CD4-positive, CD25-positive, alpha-beta regulatory T cell (primary cell): ENCODE measurements around the gene NLRP6. TPM values are rescaled to one million over a fixed set of nuclear protein-coding genes. Genes with fewer than 3 reads are reported as not detected.
"Not testable (repeated sequence)": the region's sequence is repeated elsewhere in the genome, so short reads cannot be mapped to it uniquely, and the experiment has no call there.

Experiments used
- ATAC-seq, 2 donors: fragments of 150-1000 bp; cut with Tn5 transposase; one replicate each; pipeline ENCODE4 v1.10.0; 2021; ENCODE audit warnings: low read depth in 2 of 2, moderate number of reproducible peaks in 2 of 2, moderate library complexity in 1 of 2
- DNase-seq, 3 donors: peaks; one replicate each; pipeline versions ENCODE4 v3.0.0 to v3.0.0-alpha.2; 2012 to 2022; ENCODE audit warnings: mixed read lengths in 1 of 3
- H3K27ac ChIP-seq: one replicate; pipeline ENCODE4 v1.7.0; 2013; ENCODE audit warnings: mild to moderate bottlenecking, low read length; ENCODE audit not compliant: insufficient read depth, poor library complexity, severe bottlenecking
- H3K27me3 ChIP-seq: one replicate; pipeline ENCODE4 v1.7.0; 2013; ENCODE audit warnings: low read length; ENCODE audit not compliant: control insufficient read depth, insufficient read depth
- H3K36me3 ChIP-seq: one replicate; pipeline ENCODE4 v1.7.0; 2013; ENCODE audit warnings: mild to moderate bottlenecking, low read length, moderate library complexity; ENCODE audit not compliant: control insufficient read depth, insufficient read depth
- H3K4me1 ChIP-seq: 2 replicates; pipeline ENCODE4 v1.7.0; 2013; ENCODE audit warnings: mild to moderate bottlenecking, low read length; ENCODE audit not compliant: insufficient read depth, control insufficient read depth, poor library complexity, severe bottlenecking
- H3K4me3 ChIP-seq: one replicate; pipeline ENCODE4 v1.7.0; 2013; ENCODE audit warnings: low read depth, mild to moderate bottlenecking, low read length, moderate library complexity
- H3K9me3 ChIP-seq, 2 experiments: 1 replicate in 1 of 2; 2 replicates in 1 of 2; pipeline ENCODE4 v1.7.0; 2013; ENCODE audit warnings: low read length in 2 of 2, mild to moderate bottlenecking in 1 of 2, moderate library complexity in 1 of 2; ENCODE audit not compliant: control insufficient read depth in 2 of 2
- H3K27ac Mint-ChIP-seq, 3 donors: one replicate each; pipeline ENCODE4 v1.8.0; 2020 to 2022; ENCODE audit warnings: mild to moderate bottlenecking in 3 of 3, mixed read lengths in 3 of 3, moderate library complexity in 2 of 3
- H3K27me3 Mint-ChIP-seq: one replicate; pipeline ENCODE4 v1.8.0; 2022; ENCODE audit warnings: mild to moderate bottlenecking, mixed read lengths
- H3K36me3 Mint-ChIP-seq: one replicate; pipeline ENCODE4 v1.8.0; 2020; ENCODE audit warnings: mixed read lengths
- H3K4me1 Mint-ChIP-seq, 4 donors: one replicate each; pipeline ENCODE4 v1.8.0; 2020 to 2022; ENCODE audit warnings: mixed read lengths in 4 of 4, mild to moderate bottlenecking in 1 of 4
- H3K4me3 Mint-ChIP-seq, 4 donors: one replicate each; pipeline ENCODE4 v1.8.0; 2020 to 2022; ENCODE audit warnings: mild to moderate bottlenecking in 4 of 4, mixed read lengths in 4 of 4, moderate library complexity in 3 of 4
- H3K9me3 Mint-ChIP-seq, 7 donors: one replicate each; pipeline ENCODE4 v1.8.0; 2020 to 2022; ENCODE audit warnings: mixed read lengths in 7 of 7, mild to moderate bottlenecking in 3 of 7, moderate library complexity in 2 of 7
- polyA plus RNA-seq, 4 donors: library from polyadenylated mRNA; unstranded; fragments of 300-500 nt; fragmentation: Illumina TruSeq; gene quantifications; one replicate each; pipeline ENCODE4 v1.2.3, GENCODE V29; 2021
- total RNA-seq: library from RNA; stranded (reverse); gene quantifications from one replicate; pipeline ENCODE4 v1.2.3, GENCODE V29; 2022

Gene NLRP6
- total and polyA plus RNA-seq, 5 donors from 2014 or later: 0.36 to 4.0 (median 1.8) TPM

DNA sequence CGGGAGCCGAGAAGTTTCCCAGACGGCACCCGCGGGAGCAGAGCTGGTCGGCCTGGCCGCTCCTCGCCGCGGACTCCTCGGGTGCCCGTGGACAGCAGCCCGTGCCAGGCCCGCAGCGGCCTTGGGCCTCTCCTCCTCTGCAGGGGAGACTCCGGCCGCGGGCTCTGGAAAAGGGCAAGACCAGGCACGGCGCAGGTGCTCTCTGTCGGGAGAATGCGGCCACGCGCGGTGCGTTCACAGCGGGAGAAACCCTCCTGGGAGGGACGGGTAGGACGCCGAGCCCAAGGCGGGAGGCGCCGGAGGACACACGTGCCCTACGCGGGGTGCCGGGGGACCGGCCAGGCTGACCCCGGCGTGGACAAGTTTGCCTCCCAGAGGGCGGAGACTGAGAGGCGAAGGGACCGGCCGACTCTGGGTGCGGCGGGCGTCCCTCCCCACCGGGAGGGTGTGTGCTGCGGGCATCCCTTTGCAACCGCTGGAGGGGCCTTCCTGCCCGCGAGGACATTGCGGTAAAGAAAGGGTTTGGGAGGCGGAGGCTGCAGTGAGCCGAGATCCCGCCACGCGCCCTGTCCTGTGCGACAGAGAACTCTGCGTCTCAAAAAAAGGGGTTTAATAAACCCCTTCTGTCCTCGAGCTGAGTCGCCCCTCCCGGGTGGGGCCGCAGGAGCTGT, 38.0 kb downstream of the NLRP6 start:
- Mint-ChIP-seq H3K9me3 (no peaks in the 10 kb centered on the region), H3K27me3 (peaks cover 25% of the 10 kb centered on the region), H3K4me3 (peak overlapping the region; percentile 90 to 96 (median 94)), H3K36me3 (peaks cover 12% of the 10 kb centered on the region), H3K4me1 (peaks cover 6 to 59% (median 25%) of the 10 kb centered on the region in 4 donors), H3K27ac (peak overlapping the region; percentile 94 to 96 (median 95))
- ATAC-seq (no peak), DNase-seq (peak in 1 of 3 donors; percentile 45)
- Histone ChIP-seq H3K9me3 (no peaks in the 10 kb centered on the region), H3K27ac (peak overlapping the region; percentile 84), H3K4me1 (peaks cover 64% of the 10 kb centered on the region), H3K4me3 (peak overlapping the region; percentile 66), H3K27me3 (no peaks in the 10 kb centered on the region), H3K36me3 (no peaks in the 10 kb centered on the region)

DNA sequence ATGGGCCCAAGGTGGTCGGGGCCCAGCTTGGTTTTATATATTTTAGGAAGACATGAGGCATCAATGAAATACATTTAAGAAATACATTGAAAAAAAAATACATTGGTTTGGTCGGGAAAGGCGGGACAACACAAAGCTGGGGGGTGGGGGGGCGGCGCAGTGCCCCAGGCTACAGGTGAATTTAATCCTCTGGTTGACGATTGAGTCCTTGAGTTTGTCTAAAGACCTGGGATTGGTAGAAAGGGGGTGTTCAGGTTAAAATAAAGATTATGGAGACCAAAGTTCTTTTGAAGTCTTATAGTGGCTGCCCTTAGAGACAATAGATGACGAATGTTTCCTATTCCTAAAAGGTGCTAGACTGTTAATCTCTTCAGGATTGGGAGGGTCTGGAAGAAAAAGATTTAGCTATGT, 38.7 kb downstream of the NLRP6 start:
- Mint-ChIP-seq H3K9me3 (no peaks in the 10 kb centered on the region), H3K27ac (peak overlapping the region; percentile 94 to 96 (median 95)), H3K4me3 (peak overlapping the region; percentile 90 to 96 (median 94)), H3K36me3 (peaks cover 12% of the 10 kb centered on the region), H3K27me3 (peaks cover 25% of the 10 kb centered on the region), H3K4me1 (peaks cover 6 to 56% (median 24%) of the 10 kb centered on the region in 4 donors)
- ATAC-seq: no peak
- DNase-seq: no peak
- Histone ChIP-seq H3K4me3 (peak overlapping the region; percentile 66), H3K27me3 (no peaks in the 10 kb centered on the region), H3K36me3 (no peaks in the 10 kb centered on the region), H3K27ac (peak overlapping the region; percentile 84), H3K9me3 (no peaks in the 10 kb centered on the region), H3K4me1 (peaks cover 60% of the 10 kb centered on the region)

DNA sequence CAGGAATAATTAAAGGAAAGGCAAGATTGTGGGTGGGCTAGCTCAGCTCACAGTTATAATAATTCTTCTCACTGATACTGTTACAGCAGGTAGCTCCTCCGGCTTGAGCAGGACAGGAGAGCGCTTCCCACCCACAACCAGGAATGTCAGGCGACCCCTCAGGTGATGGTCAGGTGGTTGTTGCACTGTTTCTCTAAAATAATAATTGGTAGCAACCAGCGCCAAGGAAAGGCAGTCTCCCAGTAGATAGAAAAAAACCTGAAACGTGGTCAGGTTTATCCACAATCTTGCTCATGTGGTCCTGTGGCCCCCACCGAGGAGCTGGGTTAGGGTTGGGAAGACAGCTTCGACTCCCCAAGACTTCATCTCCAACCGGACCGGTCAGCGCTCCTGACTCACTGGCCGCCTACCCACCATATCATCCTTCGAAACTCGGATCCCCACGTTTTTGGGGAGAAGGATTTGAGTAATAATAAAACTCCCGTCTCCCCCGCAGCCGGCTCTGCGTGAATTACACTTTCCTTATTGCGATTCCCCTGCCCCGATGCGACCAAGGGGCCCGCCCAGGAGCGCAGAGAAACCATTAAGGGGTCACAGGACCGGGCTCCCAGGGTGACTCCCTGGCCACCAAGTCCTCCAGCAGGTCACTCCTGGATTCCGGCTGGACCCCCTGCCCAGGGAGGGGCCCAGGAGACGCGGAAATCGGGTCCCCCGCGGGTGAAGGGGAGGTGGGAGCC, 39.6 kb downstream of the NLRP6 start:
- not testable (repeated sequence) for H3K9me3 ChIP-seq, H3K36me3 ChIP-seq, H3K27me3 ChIP-seq, ATAC-seq, DNase-seq, H3K9me3 Mint-ChIP-seq
- H3K27ac Mint-ChIP-seq: peak overlapping the region; percentile 94 to 96 (median 95)
- H3K36me3 Mint-ChIP-seq: peaks cover 12% of the 10 kb centered on the region
- H3K4me3 ChIP-seq: peak overlapping the region; percentile 65
- peak overlapping the region; percentile 84 for H3K27ac ChIP-seq
- peaks cover 6 to 46% (median 18%) of the 10 kb centered on the region in 4 donors for H3K4me1 Mint-ChIP-seq
- peaks cover 25% of the 10 kb centered on the region for H3K27me3 Mint-ChIP-seq
- peaks cover 51% of the 10 kb centered on the region for H3K4me1 ChIP-seq
- H3K4me3 Mint-ChIP-seq: peak overlapping the region; percentile 90 to 96 (median 94)

DNA sequence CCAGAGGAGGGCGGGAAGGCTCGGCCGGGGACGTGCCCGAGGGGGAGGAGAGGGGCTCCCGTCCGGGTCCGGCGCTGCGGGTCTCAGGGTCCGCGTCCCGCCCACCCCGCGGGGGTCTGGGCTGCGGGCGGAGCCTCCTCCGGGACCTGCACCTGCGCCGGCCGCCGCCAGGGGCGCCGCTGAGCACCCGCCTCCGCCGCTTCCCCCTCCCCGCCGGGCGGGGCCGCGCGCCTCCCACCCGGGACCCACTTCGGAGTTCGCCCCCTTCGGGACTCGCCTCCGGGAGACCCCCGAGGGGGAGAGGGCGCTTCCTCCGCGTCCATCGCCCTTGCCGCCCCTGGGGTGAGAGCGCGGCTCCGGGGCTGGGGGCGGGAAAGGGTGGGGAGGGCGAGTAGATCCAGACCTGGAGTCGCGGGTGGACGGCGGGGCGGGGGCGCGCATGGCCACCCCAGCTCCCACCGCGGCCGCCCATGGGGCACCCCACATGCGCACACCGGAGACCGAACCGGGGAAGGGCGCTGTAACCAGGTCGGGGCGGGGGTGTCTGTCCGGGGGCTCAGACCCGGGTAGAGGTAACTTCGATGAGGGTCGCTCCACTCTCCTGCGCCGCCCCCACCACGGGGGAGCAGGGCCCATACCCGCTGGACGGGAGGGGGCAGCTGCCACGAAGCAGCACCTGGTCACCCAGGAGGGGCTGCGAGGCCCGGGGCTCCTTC, 40.4 kb downstream of the NLRP6 start:
- H3K27me3 Mint-ChIP-seq: peaks cover 25% of the 10 kb centered on the region
- peaks cover 12% of the 10 kb centered on the region for H3K36me3 Mint-ChIP-seq
- H3K27ac ChIP-seq: peak overlapping the region; percentile 14
- not testable (repeated sequence) for H3K9me3 ChIP-seq, H3K4me3 Mint-ChIP-seq, DNase-seq, H3K27ac Mint-ChIP-seq, H3K36me3 ChIP-seq, H3K4me3 ChIP-seq, H3K9me3 Mint-ChIP-seq, H3K27me3 ChIP-seq
- H3K4me1 Mint-ChIP-seq: peaks cover 6 to 41% (median 16%) of the 10 kb centered on the region in 4 donors
- peak; percentile 29 to 35 for ATAC-seq
- peaks cover 43% of the 10 kb centered on the region for H3K4me1 ChIP-seq

DNA sequence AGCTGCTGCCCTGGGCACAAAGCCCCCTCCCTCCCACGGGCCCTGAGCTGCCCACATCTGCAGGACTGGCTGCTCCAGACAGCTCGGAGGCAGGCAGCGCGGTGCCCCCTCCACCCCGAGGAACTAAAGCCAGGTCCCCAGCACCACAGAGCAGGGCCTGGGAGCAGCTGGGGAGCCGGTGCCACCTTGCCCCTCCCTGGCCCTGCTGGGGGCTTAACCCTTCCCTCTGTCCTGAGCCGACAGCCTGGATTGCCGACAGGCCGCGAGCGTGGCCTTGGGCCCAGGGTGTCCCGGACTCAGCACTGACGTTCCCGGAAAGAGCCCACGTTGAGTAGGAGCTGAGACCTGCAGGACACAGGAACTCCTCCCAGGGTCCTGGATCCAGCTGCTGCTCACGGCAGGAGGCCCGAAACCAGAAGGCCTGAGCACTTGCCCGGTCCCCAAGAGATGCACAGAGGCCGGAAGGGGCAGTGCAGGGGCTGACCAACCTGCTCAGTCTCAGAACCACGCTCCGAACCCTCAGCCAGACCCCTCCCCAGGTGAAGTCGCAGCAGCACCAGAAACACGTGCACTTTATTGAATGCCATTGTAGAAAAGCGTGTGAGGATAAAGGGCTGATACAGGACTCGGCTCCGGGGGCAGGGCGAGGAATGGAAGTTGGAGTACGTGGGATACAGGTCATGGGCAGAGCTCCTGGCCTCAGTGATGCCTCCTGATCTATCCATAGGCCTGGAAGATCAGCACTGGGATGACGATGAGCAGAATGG, 41.1 kb downstream of the NLRP6 start:
- H3K9me3 Mint-ChIP-seq, H3K36me3 ChIP-seq, H3K4me3 ChIP-seq, H3K9me3 ChIP-seq, H3K27me3 ChIP-seq, DNase-seq: not testable (repeated sequence)
- Mint-ChIP-seq H3K36me3 (peaks cover 12% of the 10 kb centered on the region), H3K4me1 (peaks cover 6 to 39% (median 15%) of the 10 kb centered on the region in 4 donors), H3K4me3 (peak overlapping the region; percentile 85 to 98 (median 86)), H3K27ac (peak overlapping the region; percentile 65 to 91 (median 89)), H3K27me3 (peaks cover 25% of the 10 kb centered on the region)
- H3K27ac ChIP-seq: peak overlapping the region; percentile 33
- peak in 1 of 2 donors; percentile 18 for ATAC-seq
- peaks cover 40% of the 10 kb centered on the region for H3K4me1 ChIP-seq

DNA sequence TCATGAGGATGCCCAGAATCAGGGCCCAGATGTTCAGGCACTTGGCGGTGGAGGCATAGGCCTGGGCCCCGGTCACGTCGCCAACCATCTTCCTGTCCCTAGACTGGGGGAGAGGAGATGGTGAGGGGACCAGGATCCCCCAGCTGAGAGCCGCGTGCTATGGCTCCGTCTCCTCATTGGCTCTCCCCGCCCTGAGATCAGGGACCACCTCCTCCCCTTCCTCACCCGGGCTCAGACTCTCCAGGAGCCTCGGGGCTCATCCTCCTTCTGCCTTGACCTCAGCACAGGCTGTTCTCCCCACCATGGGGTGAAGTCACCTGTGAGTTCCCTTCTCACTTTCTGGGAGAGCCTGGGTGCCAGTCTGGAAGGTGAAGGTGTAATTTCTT, 41.7 kb downstream of the NLRP6 start:
- peak overlapping the region; percentile 33 for H3K27ac ChIP-seq
- H3K9me3 Mint-ChIP-seq, H3K36me3 ChIP-seq, DNase-seq, H3K9me3 ChIP-seq, H3K4me3 ChIP-seq, H3K27me3 ChIP-seq: not testable (repeated sequence)
- Mint-ChIP-seq H3K36me3 (peaks cover 11% of the 10 kb centered on the region), H3K4me3 (peak overlapping the region; percentile 85 to 98 (median 86)), H3K4me1 (peaks cover 6 to 45% (median 20%) of the 10 kb centered on the region in 4 donors), H3K27me3 (peaks cover 22% of the 10 kb centered on the region), H3K27ac (peak overlapping the region; percentile 65 to 91 (median 89))
- ATAC-seq: peak in 1 of 2 donors; percentile 1
- peaks cover 40% of the 10 kb centered on the region for H3K4me1 ChIP-seq

DNA sequence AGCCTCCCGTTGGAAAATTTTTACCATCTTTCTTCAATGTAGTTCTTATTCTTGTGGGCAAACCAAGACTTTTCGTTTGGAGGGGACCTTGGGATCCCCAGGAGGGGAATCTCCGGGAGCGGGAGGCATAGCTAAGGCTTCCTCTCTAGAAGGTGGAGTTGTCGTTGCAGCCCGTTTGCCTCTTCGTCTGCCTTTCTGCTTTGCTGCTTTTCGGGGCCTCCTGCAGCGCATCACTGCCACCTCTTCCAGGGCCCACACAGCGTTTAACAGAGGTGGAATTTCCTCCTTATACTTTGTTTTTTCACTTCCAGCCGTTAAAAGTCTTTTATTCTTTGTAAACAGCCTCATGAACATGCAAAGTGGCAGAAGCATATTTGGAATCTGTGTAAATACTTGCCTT, 45.9 kb downstream of the NLRP6 start:
- peaks cover 31% of the 10 kb centered on the region for H3K4me1 ChIP-seq
- H3K4me3 ChIP-seq: no peak overlapping the region
- ATAC-seq (no peak), DNase-seq (no peak)
- no peaks in the 10 kb centered on the region for H3K36me3 Mint-ChIP-seq
- H3K9me3 Mint-ChIP-seq: peaks cover 0 to 1% (median 0%) of the 10 kb centered on the region in 7 donors
- H3K27me3 Mint-ChIP-seq: peaks cover 5% of the 10 kb centered on the region
- H3K27me3 ChIP-seq: no peaks in the 10 kb centered on the region
- no peak overlapping the region for H3K27ac ChIP-seq
- H3K36me3 ChIP-seq: no peaks in the 10 kb centered on the region
- H3K4me3 Mint-ChIP-seq: peak overlapping the region in 1 of 4 donors; percentile 70
- peaks cover 2 to 60% (median 25%) of the 10 kb centered on the region in 4 donors for H3K4me1 Mint-ChIP-seq
- H3K27ac Mint-ChIP-seq: peak overlapping the region; percentile 70 to 80 (median 74)
- H3K9me3 ChIP-seq: no peaks in the 10 kb centered on the region
